Neural progenitor cell (in vitro differentiated cells): Measurements from ENCODE around the gene GABRG2. TPM values are rescaled to one million over a fixed set of nuclear protein-coding genes. Genes with fewer than 3 reads are reported as not detected.

Source experiments
- DNase-seq: peaks from one replicate; pipeline ENCODE4 v3.0.0-alpha.2; 2016; ENCODE audit warnings: low spot score
- H2AFZ ChIP-seq: fragments of 200-600 bp; sonication (generic); replicated peaks from 2 replicates; pipeline ENCODE4 v1.6.1; 2016; ENCODE audit warnings: antibody characterized with exemption
- H3F3A ChIP-seq: fragments of 200-600 bp; sonication (generic); 2 replicates; pipeline ENCODE4 v1.6.1; 2016; ENCODE audit warnings: antibody characterized with exemption, low read depth
- H3K27ac ChIP-seq: fragments of 200-600 bp; sonication (generic); 2 replicates; pipeline ENCODE4 v1.5.1; 2016; ENCODE audit warnings: mild to moderate bottlenecking
- H3K27me3 ChIP-seq: fragments of 200-600 bp; sonication (generic); 2 replicates; pipeline ENCODE4 v1.6.1; 2016; ENCODE audit warnings: mild to moderate bottlenecking, moderate library complexity
- H3K36me3 ChIP-seq: fragments of 200-600 bp; sonication (generic); 2 replicates; pipeline ENCODE4 v1.5.1; 2016
- H3K4me1 ChIP-seq: fragments of 200-600 bp; sonication (generic); 2 replicates; pipeline ENCODE4 v1.6.1; 2016; ENCODE audit warnings: mixed run types
- H3K4me2 ChIP-seq: fragments of 200-600 bp; sonication (generic); 2 replicates; pipeline ENCODE4 v1.6.1; 2016
- H3K4me3 ChIP-seq: fragments of 200-600 bp; sonication (generic); 2 replicates; pipeline ENCODE4 v1.5.1; 2016
- H3K79me2 ChIP-seq: fragments of 200-600 bp; sonication (generic); 2 replicates; pipeline ENCODE4 v1.6.1; 2016; ENCODE audit warnings: low read depth
- H3K9ac ChIP-seq: fragments of 200-600 bp; sonication (generic); 2 replicates; pipeline ENCODE4 v1.6.1; 2016
- H3K9me3 ChIP-seq: fragments of 200-600 bp; sonication (generic); 2 replicates; pipeline ENCODE4 v1.5.1; 2016; ENCODE audit warnings: low read depth
- H4K20me1 ChIP-seq: fragments of 200-600 bp; sonication (generic); 2 replicates; pipeline ENCODE4 v1.6.1; 2016; ENCODE audit warnings: low read depth
- H3K27ac Mint-ChIP-seq: 3 replicates; pipeline ENCODE4 v1.8.0; 2021; ENCODE audit warnings: mixed read lengths
- H3K27me3 Mint-ChIP-seq: 2 replicates; pipeline ENCODE4 v1.8.0; 2022; ENCODE audit warnings: low read depth, mild to moderate bottlenecking, inconsistent platforms, moderate library complexity, mixed read lengths; ENCODE audit not compliant: insufficient read depth
- H3K36me3 Mint-ChIP-seq: 3 replicates; pipeline ENCODE4 v1.8.0; 2021; ENCODE audit warnings: mixed read lengths
- H3K4me1 Mint-ChIP-seq: 3 replicates; pipeline ENCODE4 v1.8.0; 2021; ENCODE audit warnings: mixed read lengths
- H3K4me3 Mint-ChIP-seq: 3 replicates; pipeline ENCODE4 v1.8.0; 2021; ENCODE audit warnings: mild to moderate bottlenecking, moderate library complexity, mixed read lengths
- H3K9me3 Mint-ChIP-seq: 3 replicates; pipeline ENCODE4 v1.8.0; 2020; ENCODE audit warnings: mixed read lengths
- CTCF ChIP-seq: fragments of 200-600 bp; sonication (generic); IDR thresholded peaks from 2 replicates; pipeline ENCODE4 v1.5.1; 2017; ENCODE audit warnings: antibody characterized with exemption, mild to moderate bottlenecking
- EZH2 ChIP-seq: fragments of 200-600 bp; sonication (generic); IDR thresholded peaks from 2 replicates; pipeline ENCODE4 v1.6.1; 2017; ENCODE audit warnings: antibody characterized with exemption, mild to moderate bottlenecking, moderate library complexity
- EZH2phosphoT487 ChIP-seq: fragments of 200-600 bp; sonication (generic); IDR thresholded peaks from 2 replicates; pipeline ENCODE4 v1.6.1; 2017; ENCODE audit warnings: antibody characterized with exemption
- total RNA-seq: library from RNA; depleted of rRNA; stranded (reverse); fragments of >200 nt; gene quantifications from 2 replicates; pipeline ENCODE4 v1.2.3, GENCODE V29; 2015; ENCODE audit warnings: low replicate concordance

GABRG2 gene
- total RNA-seq, 1 donor from 2014 or later = 0.64 TPM

GRCh38 chr5:162154242-162154641 is 86.7 kb downstream of the GABRG2 start:
- no peaks in the 10 kb centered on the region for H4K20me1 ChIP-seq
- DNase-seq = no peak
- Mint-ChIP-seq H3K9me3 (no peaks in the 10 kb centered on the region), H3K36me3 (no peaks in the 10 kb centered on the region), H3K27me3 (no peaks in the 10 kb centered on the region), H3K27ac (no peak overlapping the region), H3K4me1 (no peaks in the 10 kb centered on the region), H3K4me3 (no peak overlapping the region)
- no peak overlapping the region for H3K4me2 ChIP-seq
- no peaks in the 10 kb centered on the region for H3K9me3 ChIP-seq
- H3K27ac ChIP-seq = no peak overlapping the region
- TF ChIP-seq EZH2phosphoT487 (no peak), CTCF (no peak), EZH2 (no peak)
- no peaks in the 10 kb centered on the region for H3K27me3 ChIP-seq
- no peaks in the 10 kb centered on the region for H3K4me1 ChIP-seq
- H2AFZ ChIP-seq = no peak overlapping the region
- no peaks in the 10 kb centered on the region for H3K79me2 ChIP-seq
- H3K4me3 ChIP-seq = no peak overlapping the region
- no peaks in the 10 kb centered on the region for H3K36me3 ChIP-seq
- no peaks in the 10 kb centered on the region for H3F3A ChIP-seq
- H3K9ac ChIP-seq = no peak overlapping the region

GRCh38 chr5:162160401-162160800 is 92.8 kb downstream of the GABRG2 start:
- TF ChIP-seq EZH2phosphoT487 (no peak), CTCF (no peak), EZH2 (no peak)
- Histone ChIP-seq H3K4me3 (no peak overlapping the region), H3K27me3 (no peaks in the 10 kb centered on the region), H3K79me2 (no peaks in the 10 kb centered on the region), H3K27ac (no peak overlapping the region), H3K36me3 (no peaks in the 10 kb centered on the region), H4K20me1 (no peaks in the 10 kb centered on the region), H3K4me2 (no peak overlapping the region), H3K9ac (no peak overlapping the region), H3F3A (no peaks in the 10 kb centered on the region), H2AFZ (no peak overlapping the region), H3K9me3 (no peaks in the 10 kb centered on the region), H3K4me1 (no peaks in the 10 kb centered on the region)
- Mint-ChIP-seq H3K27me3 (no peaks in the 10 kb centered on the region), H3K9me3 (no peaks in the 10 kb centered on the region), H3K27ac (no peak overlapping the region), H3K4me3 (no peak overlapping the region), H3K4me1 (no peaks in the 10 kb centered on the region), H3K36me3 (no peaks in the 10 kb centered on the region)
- DNase-seq = no peak

- Histone ChIP-seq H3F3A (no peaks in the 10 kb centered on the region), H3K36me3 (no peaks in the 10 kb centered on the region), H3K27me3 (no peaks in the 10 kb centered on the region), H3K4me2 (no peak overlapping the region), H3K4me1 (no peaks in the 10 kb centered on the region), H3K4me3 (no peak overlapping the region), H3K79me2 (no peaks in the 10 kb centered on the region), H3K27ac (no peak overlapping the region), H3K9me3 (no peaks in the 10 kb centered on the region), H2AFZ (peak overlapping the region; percentile 42), H3K9ac (no peak overlapping the region), H4K20me1 (no peaks in the 10 kb centered on the region)
- no peak overlapping the region for H3K27ac Mint-ChIP-seq
- no peak overlapping the region for H3K4me3 Mint-ChIP-seq
- no peak for TF ChIP-seq CTCF
- TF ChIP-seq EZH2 = no peak
- no peak for TF ChIP-seq EZH2phosphoT487
- no peak for DNase-seq
- no peaks in the 10 kb centered on the region for H3K27me3 Mint-ChIP-seq
- no peaks in the 10 kb centered on the region for H3K4me1 Mint-ChIP-seq
- H3K9me3 Mint-ChIP-seq = peaks cover 12% of the 10 kb centered on the region
- H3K36me3 Mint-ChIP-seq = no peaks in the 10 kb centered on the region
These were observed 96.1 kb downstream of the GABRG2 start for GRCh38 chr5:162163663-162164062.
